Peyer's patch (tissue), 4 donors: Measurements from ENCODE around the gene PTPRB. TPM values are rescaled to one million over a fixed set of nuclear protein-coding genes. Genes with fewer than 3 reads are reported as not detected.

Experiments
- DNase-seq, 3 donors: peaks; one replicate each; pipeline ENCODE4 v3.0.0-alpha.2; 2017 to 2019
- H3K27ac ChIP-seq, 4 donors: fragments of 200-600 bp; sonication (generic); one replicate each; pipeline ENCODE4 v1.5.1; 2016 to 2019
- H3K27me3 ChIP-seq, 2 donors: fragments of 200-600 bp; sonication (generic); one replicate each; pipeline ENCODE4 v1.5.1; 2019
- H3K36me3 ChIP-seq, 3 donors: fragments of 200-600 bp; sonication (generic); one replicate each; pipeline ENCODE4 v1.5.1; 2016 to 2019
- H3K4me1 ChIP-seq, 4 donors: fragments of 200-600 bp; sonication (generic); one replicate each; pipeline ENCODE4 v1.5.1; 2016 to 2019
- H3K4me3 ChIP-seq, 4 donors: fragments of 200-600 bp; sonication (generic); 1 replicate in 3 of 4; 2 replicates in 1 of 4; pipeline ENCODE4 v1.5.1; 2016 to 2019; ENCODE audit warnings: mild to moderate bottlenecking in 1 of 4
- H3K9me3 ChIP-seq, 4 donors: fragments of 200-600 bp; sonication (generic); one replicate each; pipeline ENCODE4 v1.5.1; 2016 to 2019; ENCODE audit warnings: mild to moderate bottlenecking in 1 of 4
- CTCF ChIP-seq, 6 experiments: fragments of 450-650 bp in 4 of 6; fragments of 200-600 bp in 2 of 6; sonication (generic) in 1 of 6; IDR thresholded peaks; one replicate each; pipeline ENCODE4 v1.5.1; 2017 to 2019; ENCODE audit warnings: antibody characterized with exemption in 6 of 6, mild to moderate bottlenecking in 3 of 6, moderate library complexity in 1 of 6
- POLR2A ChIP-seq, 2 donors: fragments of 450-650 bp; IDR thresholded peaks; one replicate each; pipeline ENCODE4 v1.5.1; 2017; ENCODE audit warnings: antibody characterized with exemption in 2 of 2, mild to moderate bottlenecking in 2 of 2, moderate library complexity in 2 of 2
- total RNA-seq, 4 donors: library from RNA; depleted of rRNA; stranded (reverse); fragments of >200 nt; gene quantifications; one replicate each; pipeline ENCODE4 v1.1.0, GENCODE V29; 2016

Gene PTPRB
- total RNA-seq, 4 donors from 2014 or later, result 10.5 to 38.8 (median 30.5) TPM

DNA sequence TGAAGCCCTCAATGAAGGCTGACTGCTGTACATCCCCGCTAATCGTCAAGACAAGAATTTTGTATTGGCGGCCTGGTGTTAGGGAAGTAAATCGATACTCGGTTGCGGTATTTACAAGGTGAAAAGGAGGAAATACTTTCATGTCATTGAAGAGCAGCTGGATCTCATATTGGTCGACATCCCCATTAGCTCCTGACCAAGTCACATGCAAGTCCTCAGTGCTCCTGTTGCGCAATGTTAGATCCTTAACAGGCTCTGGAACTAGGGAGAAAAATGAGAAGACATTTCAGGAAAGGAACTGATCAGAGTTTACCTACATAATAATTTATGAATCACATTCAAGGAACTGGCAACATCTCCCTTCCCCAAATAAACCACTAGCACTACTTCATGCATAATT is 66.2 kb downstream of the PTPRB start:
- no peak for DNase-seq
- H3K4me1 ChIP-seq, result no peaks in the 10 kb centered on the region
- H3K27me3 ChIP-seq, result no peaks in the 10 kb centered on the region
- no peak overlapping the region for H3K27ac ChIP-seq
- H3K9me3 ChIP-seq, result no peaks in the 10 kb centered on the region
- H3K4me3 ChIP-seq, result no peak overlapping the region
- TF ChIP-seq POLR2A (IDR thresholded peaks at IDR 0.05), result no peak
- TF ChIP-seq CTCF (IDR thresholded peaks at IDR 0.05), result no peak
- H3K36me3 ChIP-seq, result peaks cover 0 to 13% (median 0%) of the 10 kb centered on the region in 3 donors

DNA sequence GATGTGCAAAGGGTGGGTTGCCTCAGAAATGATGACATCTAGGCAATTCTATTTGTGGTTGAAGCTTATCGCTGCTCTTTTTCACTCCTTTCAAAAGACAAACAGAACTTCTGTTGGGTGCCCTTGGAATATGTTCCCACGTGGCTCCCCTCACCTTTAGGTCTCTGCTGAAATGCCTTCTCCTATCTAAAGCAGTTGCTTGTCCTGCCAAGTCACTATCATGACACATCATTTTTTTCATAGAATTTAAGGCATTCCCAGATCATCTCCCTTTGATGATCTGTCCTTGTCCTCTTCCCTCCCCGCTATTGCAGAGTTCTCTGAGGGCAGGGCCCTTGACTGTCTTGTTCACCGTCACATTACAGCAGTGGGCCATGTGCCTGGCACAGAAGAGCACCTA is 75.7 kb downstream of the PTPRB start:
- H3K27me3 ChIP-seq, result no peaks in the 10 kb centered on the region
- no peaks in the 10 kb centered on the region for H3K36me3 ChIP-seq
- H3K27ac ChIP-seq, result no peak overlapping the region
- no peak for TF ChIP-seq POLR2A (IDR thresholded peaks at IDR 0.05)
- no peak for TF ChIP-seq CTCF (IDR thresholded peaks at IDR 0.05)
- no peak for DNase-seq
- H3K4me3 ChIP-seq, result no peak overlapping the region
- no peaks in the 10 kb centered on the region for H3K4me1 ChIP-seq
- H3K9me3 ChIP-seq, result no peaks in the 10 kb centered on the region

- H3K4me3 ChIP-seq, result no peak overlapping the region
- peak overlapping the region in 1 of 4 donors; percentile 30 for H3K27ac ChIP-seq
- no peaks in the 10 kb centered on the region for H3K36me3 ChIP-seq
- no peaks in the 10 kb centered on the region for H3K4me1 ChIP-seq
- no peak for TF ChIP-seq CTCF (IDR thresholded peaks at IDR 0.05)
- no peak for TF ChIP-seq POLR2A (IDR thresholded peaks at IDR 0.05)
- H3K27me3 ChIP-seq, result no peaks in the 10 kb centered on the region
- DNase-seq, result peak in 1 of 3 donors; percentile 62
- no peaks in the 10 kb centered on the region for H3K9me3 ChIP-seq
These were observed 76.6 kb downstream of the PTPRB start for GRCh38 chr12:70560671-70561070.

DNA sequence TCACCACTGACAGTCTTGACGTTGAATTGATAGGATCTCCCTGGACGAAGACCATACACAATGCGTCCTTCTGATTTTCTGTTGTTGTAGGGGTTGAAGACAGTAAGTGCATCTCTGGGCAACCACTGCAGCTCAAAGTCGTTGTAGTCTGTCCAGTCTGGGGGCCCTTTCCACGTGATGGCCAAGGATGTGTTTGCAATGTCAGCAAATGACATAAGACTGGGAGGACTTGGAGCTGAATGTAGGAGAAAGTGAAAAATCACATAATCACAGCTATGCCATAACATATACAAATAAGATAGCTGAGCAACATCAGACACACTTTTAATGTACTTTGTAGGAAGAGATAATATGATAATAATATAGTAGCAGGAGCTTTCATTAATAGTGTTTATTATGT is 77.8 kb downstream of the PTPRB start:
- no peak overlapping the region for H3K27ac ChIP-seq
- no peak for DNase-seq
- no peaks in the 10 kb centered on the region for H3K9me3 ChIP-seq
- H3K36me3 ChIP-seq, result no peaks in the 10 kb centered on the region
- H3K4me1 ChIP-seq, result no peaks in the 10 kb centered on the region
- no peak overlapping the region for H3K4me3 ChIP-seq
- TF ChIP-seq POLR2A (IDR thresholded peaks at IDR 0.05) (no peak), CTCF (IDR thresholded peaks at IDR 0.05) (no peak)
- H3K27me3 ChIP-seq, result no peaks in the 10 kb centered on the region

GRCh38 chr12:70557583-70558191 is 79.5 kb downstream of the PTPRB start:
- Histone ChIP-seq H3K4me3 (no peak overlapping the region), H3K4me1 (no peaks in the 10 kb centered on the region), H3K27me3 (no peaks in the 10 kb centered on the region), H3K27ac (no peak overlapping the region), H3K36me3 (no peaks in the 10 kb centered on the region), H3K9me3 (no peaks in the 10 kb centered on the region)
- no peak for DNase-seq
- TF ChIP-seq POLR2A (IDR thresholded peaks at IDR 0.05) (no peak), CTCF (IDR thresholded peaks at IDR 0.05) (no peak)
